Bronchial epithelial cell (primary cell): ENCODE results near the gene PSORS1C1. TPM values are rescaled to one million over a fixed set of nuclear protein-coding genes. Genes with fewer than 3 reads are reported as not detected.
A peak's percentile ranks its signal among the peaks of the same experiment; 100 is the strongest.
"Not testable (repeated sequence)": the region's sequence is repeated elsewhere in the genome, so short reads cannot be mapped to it uniquely, and the experiment has no call there.

ENCODE experiments used
- DNase-seq: peaks from one replicate; pipeline ENCODE4 v3.0.0-alpha.2; 2010; ENCODE audit warnings: low read depth
- FAIRE-seq: peaks from 2 replicates; lab custom pipeline; 2011; peaks lifted over from hg19 to GRCh38; lab: Jason Lieb, UNC
- H3K27me3 ChIP-seq: 2 replicates; pipeline ENCODE4 v1.5.1; 2011; ENCODE audit warnings: low read length; ENCODE audit not compliant: control insufficient read depth, insufficient read depth
- H3K36me3 ChIP-seq: 2 replicates; pipeline ENCODE4 v1.5.1; 2011; ENCODE audit warnings: low read length; ENCODE audit not compliant: control insufficient read depth, insufficient read depth
- H3K4me3 ChIP-seq: 2 replicates; pipeline ENCODE4 v1.5.1; 2011; ENCODE audit warnings: mild to moderate bottlenecking, low read depth, low read length, control low read depth
- total RNA-seq: library from RNA; depleted of rRNA; stranded (reverse); fragments of >200 nt; gene quantifications from 2 replicates; pipeline ENCODE4 v1.2.1, GENCODE V29; 2014
- TF ChIP-seq, protein P1 (sequence below): IDR thresholded peaks from 2 replicates; pipeline ENCODE4 v1.5.1; 2011; ENCODE audit warnings: mild to moderate bottlenecking, moderate library complexity, low read length, control low read depth, inconsistent platforms; ENCODE audit not compliant: insufficient read depth, severe bottlenecking

PSORS1C1 gene, protein sequence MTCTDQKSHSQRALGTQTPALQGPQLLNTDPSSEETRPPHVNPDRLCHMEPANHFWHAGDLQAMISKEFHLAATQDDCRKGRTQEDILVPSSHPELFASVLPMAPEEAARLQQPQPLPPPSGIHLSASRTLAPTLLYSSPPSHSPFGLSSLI
- 5.1 and 6.3 TPM in 2 replicates for total RNA-seq

- DNase-seq, result peak; percentile 98
- peaks cover 1% of the 10 kb centered on the region for H3K36me3 ChIP-seq
- peak within 1 kb of the TSS; percentile 51 for H3K4me3 ChIP-seq
- peaks cover 6% of the 10 kb centered on the region for H3K27me3 ChIP-seq
- TF ChIP-seq, protein P1, sequence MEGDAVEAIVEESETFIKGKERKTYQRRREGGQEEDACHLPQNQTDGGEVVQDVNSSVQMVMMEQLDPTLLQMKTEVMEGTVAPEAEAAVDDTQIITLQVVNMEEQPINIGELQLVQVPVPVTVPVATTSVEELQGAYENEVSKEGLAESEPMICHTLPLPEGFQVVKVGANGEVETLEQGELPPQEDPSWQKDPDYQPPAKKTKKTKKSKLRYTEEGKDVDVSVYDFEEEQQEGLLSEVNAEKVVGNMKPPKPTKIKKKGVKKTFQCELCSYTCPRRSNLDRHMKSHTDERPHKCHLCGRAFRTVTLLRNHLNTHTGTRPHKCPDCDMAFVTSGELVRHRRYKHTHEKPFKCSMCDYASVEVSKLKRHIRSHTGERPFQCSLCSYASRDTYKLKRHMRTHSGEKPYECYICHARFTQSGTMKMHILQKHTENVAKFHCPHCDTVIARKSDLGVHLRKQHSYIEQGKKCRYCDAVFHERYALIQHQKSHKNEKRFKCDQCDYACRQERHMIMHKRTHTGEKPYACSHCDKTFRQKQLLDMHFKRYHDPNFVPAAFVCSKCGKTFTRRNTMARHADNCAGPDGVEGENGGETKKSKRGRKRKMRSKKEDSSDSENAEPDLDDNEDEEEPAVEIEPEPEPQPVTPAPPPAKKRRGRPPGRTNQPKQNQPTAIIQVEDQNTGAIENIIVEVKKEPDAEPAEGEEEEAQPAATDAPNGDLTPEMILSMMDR, result no peak
- peak; percentile 97 for FAIRE-seq
Observed at GRCh38 chr6:31114541-31114878, at the start of gene PSORS1C1. PSORS1C1 (plus strand) TSS chr6:31114800; CDS start chr6:31129633, 14,833 bp downstream.

DNA sequence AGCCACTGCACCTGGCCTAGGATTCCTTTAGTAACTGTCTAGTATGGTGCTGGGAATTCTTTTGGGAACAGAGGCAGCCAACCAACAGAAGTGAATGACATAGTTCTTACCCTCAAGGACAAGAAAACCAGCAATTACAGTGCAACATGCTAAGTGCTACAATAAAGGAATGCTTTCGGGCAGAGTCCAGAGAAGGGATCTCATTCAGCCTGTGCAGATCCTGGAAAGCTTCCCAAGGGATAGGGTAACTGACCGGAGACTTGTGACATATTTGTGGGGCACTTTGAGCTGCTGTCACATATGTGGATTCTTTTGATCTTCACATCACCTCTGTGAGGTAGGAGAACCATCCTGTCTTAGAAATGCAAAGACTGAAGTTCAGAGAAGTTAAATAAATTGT is 49.0 kb upstream of the PSORS1C1 start:
- no peak for DNase-seq
- FAIRE-seq, result no peak
- H3K36me3 ChIP-seq, result no peaks in the 10 kb centered on the region
- TF ChIP-seq, protein P1, result no peak
- H3K27me3 ChIP-seq, result no peaks in the 10 kb centered on the region
- no peak overlapping the region for H3K4me3 ChIP-seq

- not testable (repeated sequence) for H3K36me3 ChIP-seq, H3K27me3 ChIP-seq, H3K4me3 ChIP-seq, FAIRE-seq, DNase-seq
Observed at GRCh38 chr6:31067028-31067427, 47.6 kb upstream of the PSORS1C1 start.

- not testable (repeated sequence) for H3K36me3 ChIP-seq, H3K4me3 ChIP-seq, H3K27me3 ChIP-seq, FAIRE-seq, DNase-seq
Observed at GRCh38 chr6:31067891-31068668, 46.5 kb upstream of the PSORS1C1 start.

GRCh38 chr6:31068669-31069340 is 45.8 kb upstream of the PSORS1C1 start:
- TF ChIP-seq, protein P1, result peak; percentile 94
- H3K4me3 ChIP-seq, result no peak overlapping the region
- DNase-seq (peak; percentile 72), FAIRE-seq (no peak)
- H3K27me3 ChIP-seq, result no peaks in the 10 kb centered on the region
- H3K36me3 ChIP-seq, result no peaks in the 10 kb centered on the region

DNA sequence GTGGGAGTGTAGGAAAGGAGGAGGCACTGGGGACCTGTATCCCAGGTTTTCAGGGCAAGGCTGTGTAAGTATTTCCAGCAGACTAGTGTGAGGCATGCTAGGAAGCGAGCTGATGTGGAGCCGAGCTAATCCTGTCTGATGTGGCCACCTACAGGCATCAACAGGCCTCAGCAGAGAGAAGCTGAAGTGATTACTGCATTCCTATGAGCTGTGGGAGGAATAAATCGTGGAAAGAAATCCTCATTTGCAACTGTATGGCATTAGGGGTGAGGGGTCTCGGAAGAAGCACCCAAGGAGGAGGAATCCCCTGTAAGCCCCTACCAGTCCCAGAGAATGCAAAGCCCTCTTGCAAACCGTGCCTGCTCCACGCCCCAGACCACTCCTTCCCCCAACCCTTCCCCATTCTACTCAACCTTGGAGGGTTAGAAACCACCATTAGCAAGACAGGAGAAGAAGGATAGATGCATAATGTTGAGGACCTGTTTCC is 43.8 kb upstream of the PSORS1C1 start:
- no peak overlapping the region for H3K4me3 ChIP-seq
- DNase-seq, result peak; percentile 75
- no peaks in the 10 kb centered on the region for H3K36me3 ChIP-seq
- peak; percentile 89 for FAIRE-seq
- no peaks in the 10 kb centered on the region for H3K27me3 ChIP-seq
- TF ChIP-seq, protein P1, result peak; percentile 85
